H1 (cell line): ENCODE results near the gene CTNNBL1. TPM values are rescaled to one million over a fixed set of nuclear protein-coding genes. Genes with fewer than 3 reads are reported as not detected.
A peak's percentile ranks its signal among the peaks of the same experiment; 100 is the strongest.

Experiments
- CTCF ChIA-PET: fragments of 300-600 bp; sonication (Branson Sonifier 250); formaldehyde crosslinking; loops from one replicate; lab custom pipeline; 2021; ENCODE audit not compliant: partially characterized antibody; lab: Charles Lee
- POLR2A ChIA-PET: fragments of 300-600 bp; sonication (Branson Sonifier 250); formaldehyde crosslinking; loops from one replicate; lab custom pipeline; 2021; ENCODE audit warnings: inconsistent platforms; ENCODE audit not compliant: partially characterized antibody; lab: Charles Lee
- DNase-seq, 2 experiments: peaks; one replicate each; pipeline versions ENCODE4 v3.0.0 to v3.0.0-alpha.2; 2010 to 2022; ENCODE audit warnings: low spot score in 2 of 2, low read depth in 1 of 2, mixed read lengths in 1 of 2
- FAIRE-seq: peaks from 2 replicates; lab custom pipeline; 2011; peaks lifted over from hg19 to GRCh38; lab: Jason Lieb, UNC
- H2AFZ ChIP-seq: 2 replicates; pipeline ENCODE4 v1.8.1; 2012; ENCODE audit warnings: low read length, inconsistent platforms
- H2AK5ac ChIP-seq: 2 replicates; pipeline ENCODE4 v1.6.1; 2013; ENCODE audit warnings: low read depth, low read length
- H2BK120ac ChIP-seq: replicated peaks from 2 replicates; pipeline ENCODE3; 2013; ENCODE audit warnings: low read depth, low read length, inconsistent platforms
- H2BK12ac ChIP-seq: 2 replicates; pipeline ENCODE4 v1.6.1; 2013; ENCODE audit warnings: low read depth, low read length
- H2BK15ac ChIP-seq: 2 replicates; pipeline ENCODE4 v1.6.1; 2013; ENCODE audit warnings: low read length
- H2BK20ac ChIP-seq: 2 replicates; pipeline ENCODE4 v1.6.1; 2013; ENCODE audit warnings: low read length
- H2BK5ac ChIP-seq: 2 replicates; pipeline ENCODE4 v1.6.1; 2013; ENCODE audit warnings: low read depth, low read length
- H3K14ac ChIP-seq: 2 replicates; pipeline ENCODE4 v1.6.1; 2013; ENCODE audit warnings: inconsistent platforms; ENCODE audit not compliant: insufficient read length
- H3K18ac ChIP-seq: 2 replicates; pipeline ENCODE4 v1.6.1; 2013; ENCODE audit warnings: low read length; ENCODE audit errors: extremely low read depth
- H3K23ac ChIP-seq: 2 replicates; pipeline ENCODE4 v1.6.1; 2013; ENCODE audit warnings: inconsistent platforms; ENCODE audit not compliant: insufficient read length
- H3K23me2 ChIP-seq: 2 replicates; pipeline ENCODE4 v1.6.1; 2013; ENCODE audit warnings: low read depth, low read length
- H3K27ac ChIP-seq: 2 replicates; pipeline ENCODE4 v1.6.1; 2011; ENCODE audit warnings: low read depth, low read length, inconsistent platforms
- H3K27me3 ChIP-seq, 4 experiments: replicated peaks in 1 of 4; 1 replicate in 1 of 4; 2 replicates in 3 of 4; pipeline versions ENCODE4 v1.6.1 to v1.8.1; 2011 to 2013; ENCODE audit warnings: low read length in 3 of 4, mild to moderate bottlenecking in 3 of 4, inconsistent platforms in 2 of 4, mixed read lengths in 2 of 4, moderate library complexity in 1 of 4; ENCODE audit not compliant: control insufficient read depth in 3 of 4, insufficient read depth in 3 of 4; ENCODE audit errors: extremely low read depth in 1 of 4
- H3K36me3 ChIP-seq, 4 experiments: 2 replicates each; pipeline versions ENCODE4 v1.6.1 to v1.8.1; 2011 to 2013; ENCODE audit warnings: mild to moderate bottlenecking in 4 of 4, low read length in 3 of 4, moderate library complexity in 2 of 4, control low read depth in 1 of 4, inconsistent platforms in 1 of 4; ENCODE audit not compliant: insufficient read depth in 4 of 4, control insufficient read depth in 2 of 4
- H3K4ac ChIP-seq: replicated peaks from 2 replicates; pipeline ENCODE3; 2013; ENCODE audit warnings: low read length, low read depth, mixed read lengths, inconsistent platforms; ENCODE audit not compliant: insufficient read length
- H3K4me1 ChIP-seq, 4 experiments: replicated peaks in 1 of 4; 1 replicate in 1 of 4; 2 replicates in 3 of 4; pipeline versions ENCODE4 v1.6.1 to v1.8.1; 2011 to 2013; ENCODE audit warnings: low read length in 3 of 4, inconsistent platforms in 2 of 4, mixed read lengths in 1 of 4; ENCODE audit not compliant: insufficient read depth in 4 of 4, control insufficient read depth in 3 of 4
- H3K4me2 ChIP-seq, 2 experiments: 2 replicates each; pipeline versions ENCODE4 v1.6.1 to v1.8.1; 2011 to 2013; ENCODE audit warnings: low read depth in 2 of 2, low read length in 2 of 2, control low read depth in 1 of 2, inconsistent platforms in 1 of 2, mild to moderate bottlenecking in 1 of 2; ENCODE audit not compliant: insufficient read depth in 1 of 2
- H3K4me3 ChIP-seq, 4 experiments: fragments of 200-600, 300-600 bp in 1 of 4; sonication (generic), shearing (Covaris generic), sonication (Bioruptor Twin) in 1 of 4; 2 replicates each; pipeline versions ENCODE4 v1.5.1 to v1.8.1; 2011 to 2016; ENCODE audit warnings: low read length in 4 of 4, low read depth in 3 of 4, control low read depth in 2 of 4, inconsistent platforms in 2 of 4, mild to moderate bottlenecking in 2 of 4, mixed read lengths in 1 of 4, moderate library complexity in 1 of 4; ENCODE audit not compliant: insufficient read depth in 2 of 4; ENCODE audit errors: extremely low read depth in 1 of 4
- H3K56ac ChIP-seq: replicated peaks from 2 replicates; pipeline ENCODE3; 2013; ENCODE audit warnings: low read depth, mild to moderate bottlenecking, mixed read lengths, low read length, inconsistent platforms; ENCODE audit not compliant: insufficient read length
- H3K79me1 ChIP-seq: 2 replicates; pipeline ENCODE4 v1.6.1; 2013; ENCODE audit warnings: low read depth, low read length, control low read depth
- H3K79me2 ChIP-seq, 2 experiments: 2 replicates each; pipeline versions ENCODE4 v1.6.1 to v1.8.1; 2012 to 2013; ENCODE audit warnings: low read length in 2 of 2, mild to moderate bottlenecking in 2 of 2, inconsistent platforms in 1 of 2; ENCODE audit not compliant: insufficient read depth in 2 of 2, control insufficient read depth in 1 of 2
- H3K9ac ChIP-seq, 4 experiments: replicated peaks in 1 of 4; 1 replicate in 1 of 4; 2 replicates in 3 of 4; pipeline versions ENCODE4 v1.6.1 to v1.8.1; 2011 to 2013; ENCODE audit warnings: low read depth in 3 of 4, low read length in 3 of 4, control low read depth in 2 of 4, mild to moderate bottlenecking in 2 of 4, moderate library complexity in 2 of 4, inconsistent platforms in 1 of 4; ENCODE audit errors: extremely low read depth in 1 of 4
- H3K9me3 ChIP-seq, 2 experiments: 2 replicates each; pipeline versions ENCODE4 v1.6.1 to v1.8.1; 2012 to 2013; ENCODE audit warnings: mild to moderate bottlenecking in 2 of 2, moderate library complexity in 2 of 2, control low read depth in 1 of 2, inconsistent platforms in 1 of 2, low read depth in 1 of 2, low read length in 1 of 2, mixed read lengths in 1 of 2; ENCODE audit not compliant: insufficient read depth in 2 of 2
- H4K20me1 ChIP-seq, 2 experiments: replicated peaks in 1 of 2; 2 replicates each; pipeline versions ENCODE3 to v1.8.1; 2011 to 2013; ENCODE audit warnings: inconsistent platforms in 2 of 2, low read length in 2 of 2, mild to moderate bottlenecking in 1 of 2; ENCODE audit not compliant: insufficient read depth in 2 of 2, control insufficient read depth in 1 of 2
- H4K5ac ChIP-seq: 2 replicates; pipeline ENCODE4 v1.6.1; 2013; ENCODE audit warnings: low read length, low read depth, mixed read lengths, inconsistent platforms; ENCODE audit not compliant: insufficient read length
- H4K8ac ChIP-seq: 2 replicates; pipeline ENCODE4 v1.8.0; 2013; ENCODE audit warnings: mild to moderate bottlenecking, moderate library complexity, low read length, inconsistent platforms; ENCODE audit not compliant: insufficient read depth; ENCODE audit errors: extremely low read depth
- H4K91ac ChIP-seq: replicated peaks from 2 replicates; pipeline ENCODE3; 2013; ENCODE audit warnings: low read length, mixed read lengths, inconsistent platforms; ENCODE audit not compliant: insufficient read length
- CHD2 ChIP-seq: IDR thresholded peaks from 2 replicates; pipeline ENCODE4 v1.6.1; 2012; ENCODE audit warnings: low read length, improper control_type of control experiment
- MAFK ChIP-seq: IDR thresholded peaks from 2 replicates; pipeline ENCODE4 v1.6.1; 2012; ENCODE audit warnings: low read depth, mild to moderate bottlenecking, improper control_type of control experiment, low read length
- PHF8 ChIP-seq: fragments of 200-600 bp; sonication (generic); conservative IDR thresholded peaks from 2 replicates; pipeline ENCODE4 v1.7.1; 2012; ENCODE audit warnings: low read depth, mild to moderate bottlenecking, inconsistent platforms, low read length, moderate library complexity
- SAP30 ChIP-seq: fragments of 300-600 bp; sonication (generic); IDR thresholded peaks from 2 replicates; pipeline ENCODE4 v1.7.1; 2012; ENCODE audit warnings: low read length, moderate library complexity, mild to moderate bottlenecking, inconsistent platforms; ENCODE audit not compliant: insufficient read depth, insufficient replicate concordance
- SIRT6 ChIP-seq: IDR thresholded peaks from one replicate; pipeline ENCODE4 v1.7.1; 2012; ENCODE audit warnings: low read length, inconsistent platforms
- ZNF274 ChIP-seq: IDR thresholded peaks from 2 replicates; pipeline ENCODE4 v1.7.0; 2012; ENCODE audit warnings: low read length, borderline replicate concordance; ENCODE audit errors: extremely low read depth
- WGBS, 2 experiments: shearing (Covaris generic) in 1 of 2; methylation state at CpG; one replicate each; pipeline versions ENCODE4 v1.1.6 to v1.1.7; 2013 to 2015; ENCODE audit warnings: low lambda C conversion rate in 2 of 2, mixed read lengths in 2 of 2, inconsistent platforms in 1 of 2, low coverage in 1 of 2, missing lambda C conversion rate in 1 of 2; ENCODE audit not compliant: insufficient replicate concordance in 2 of 2, insufficient coverage in 1 of 2, insufficient read length in 1 of 2; ENCODE audit errors: extremely low coverage in 1 of 2, missing lambda C conversion rate in 1 of 2; 5-methylcytosine and 5-hydroxymethylcytosine counted together
- polyA plus RNA-seq, 7 experiments: library from polyadenylated mRNA; depleted of rRNA in 3 of 7; stranded (reverse) in 5 of 7; unstranded in 2 of 7; fragments of >200 nt in 5 of 7; fragments of 200-250 nt in 2 of 7; gene quantifications; 1 replicate in 5 of 7; 2 replicates in 1 of 7; 4 replicates in 1 of 7; pipeline versions ENCODE4 v1.2.1 to v1.2.3, GENCODE V29; 2011 to 2013; ENCODE audit warnings: missing spikeins in 2 of 7, mixed read lengths in 2 of 7
- total RNA-seq: library from RNA; stranded (reverse); fragmentation: NEBNext Ultra II Directional; extraction: Animal tissue kit (Norgen Biotek cat#: 25700); gene quantifications from 2 replicates; pipeline ENCODE4 v1.2.1, GENCODE V29; 2021
- TF ChIP-seq, protein P1 (sequence below): IDR thresholded peaks from 2 replicates; pipeline ENCODE4 v1.6.1; 2012; ENCODE audit warnings: inconsistent platforms

Gene CTNNBL1
- total and polyA plus RNA-seq, 2 of the 8 experiments (the other 6 are each of a cell fraction or from before 2014, with no cell fraction given): 19.6 to 81.6 TPM

- Histone ChIP-seq H3K4ac (no peak overlapping the region), H3K9me3 (no peaks in the 10 kb centered on the region), H2AFZ (no peak overlapping the region), H3K4me2 (no peak overlapping the region), H4K8ac (0 out of 2 replicates have a peak overlapping the region, but pooled peaks have one; percentile 9), H3K79me2 (no peaks in the 10 kb centered on the region), H3K27ac (no peak overlapping the region), H3K4me3 (no peak overlapping the region), H2BK12ac (no peak overlapping the region), H2BK120ac (no peak overlapping the region), H3K56ac (no peak overlapping the region), H3K79me1 (no peaks in the 10 kb centered on the region; the same call in 1 of the 2 replicates), H3K4me1 (peaks cover under 1 to 13% (median 7%) of the 10 kb centered on the region in 4 experiments; a peak in 6 of 7 replicates), H3K27me3 (no peaks in the 10 kb centered on the region), H4K5ac (no peak overlapping the region), H3K36me3 (peaks cover 0 to 5% (median 3%) of the 10 kb centered on the region in 4 experiments; a peak in 3 of 8 replicates), H4K91ac (no peak overlapping the region), H4K20me1 (no peaks in the 10 kb centered on the region), H3K14ac (no peak overlapping the region), H2BK20ac (no peak overlapping the region), H3K18ac (no peak overlapping the region), H3K23me2 (no peaks in the 10 kb centered on the region), H2AK5ac (no peak overlapping the region), H2BK5ac (no peak overlapping the region), H3K9ac (no peak overlapping the region), H2BK15ac (no peak overlapping the region), H3K23ac (no peak overlapping the region)
- DNase-seq (no peak), FAIRE-seq (no peak)
- ChIA-PET CTCF (interaction anchor here (0.7 to 1.2 kb wide), 3 partner anchors 13 to 297 kb away, joined by 3 read pairs; no protein-coding TSS in a partner anchor), POLR2A (interaction anchor here (0.6 kb wide), 1 partner anchor 9 kb away, joined by 3 read pairs; no protein-coding TSS in a partner anchor)
- 76% methylated on average over 8 of the region's 8 CpGs; no CpG with 5 or more reads in 1 of the 2 experiments for WGBS, 2 experiments
- TF ChIP-seq MAFK: no peak
- TF ChIP-seq SIRT6: no peak
- TF ChIP-seq SAP30: no peak
- TF ChIP-seq, protein P1, sequence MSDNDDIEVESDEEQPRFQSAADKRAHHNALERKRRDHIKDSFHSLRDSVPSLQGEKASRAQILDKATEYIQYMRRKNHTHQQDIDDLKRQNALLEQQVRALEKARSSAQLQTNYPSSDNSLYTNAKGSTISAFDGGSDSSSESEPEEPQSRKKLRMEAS: no peak
- no peak for TF ChIP-seq CHD2
- TF ChIP-seq ZNF274: no peak
- no peak for TF ChIP-seq PHF8
These were observed 170.5 kb downstream of the CTNNBL1 start for GRCh38 chr20:37864298-37864697.
